ENCODE results near the gene INSC.

DNA sequence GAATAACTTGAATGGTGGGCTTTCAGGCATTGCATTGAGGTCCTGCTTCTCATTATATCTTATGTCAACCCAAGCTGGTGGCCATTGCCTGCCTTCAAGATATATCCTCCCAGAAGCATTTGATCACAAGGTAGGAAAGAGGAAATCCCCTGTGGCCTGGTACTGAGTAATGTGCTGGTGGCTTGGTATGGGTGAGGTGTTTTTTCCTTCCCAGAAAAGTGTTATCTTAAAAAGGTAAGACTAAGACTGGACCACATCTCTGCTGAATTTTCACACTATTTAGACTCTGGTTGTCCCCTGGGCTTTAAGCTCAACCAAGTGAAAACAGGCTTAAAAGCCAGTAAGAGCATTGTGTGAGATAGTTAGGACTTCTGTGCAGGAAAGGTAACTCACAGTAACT lies 3.7 kb downstream of the INSC start:
- TF ChIP-seq, protein P1, sequence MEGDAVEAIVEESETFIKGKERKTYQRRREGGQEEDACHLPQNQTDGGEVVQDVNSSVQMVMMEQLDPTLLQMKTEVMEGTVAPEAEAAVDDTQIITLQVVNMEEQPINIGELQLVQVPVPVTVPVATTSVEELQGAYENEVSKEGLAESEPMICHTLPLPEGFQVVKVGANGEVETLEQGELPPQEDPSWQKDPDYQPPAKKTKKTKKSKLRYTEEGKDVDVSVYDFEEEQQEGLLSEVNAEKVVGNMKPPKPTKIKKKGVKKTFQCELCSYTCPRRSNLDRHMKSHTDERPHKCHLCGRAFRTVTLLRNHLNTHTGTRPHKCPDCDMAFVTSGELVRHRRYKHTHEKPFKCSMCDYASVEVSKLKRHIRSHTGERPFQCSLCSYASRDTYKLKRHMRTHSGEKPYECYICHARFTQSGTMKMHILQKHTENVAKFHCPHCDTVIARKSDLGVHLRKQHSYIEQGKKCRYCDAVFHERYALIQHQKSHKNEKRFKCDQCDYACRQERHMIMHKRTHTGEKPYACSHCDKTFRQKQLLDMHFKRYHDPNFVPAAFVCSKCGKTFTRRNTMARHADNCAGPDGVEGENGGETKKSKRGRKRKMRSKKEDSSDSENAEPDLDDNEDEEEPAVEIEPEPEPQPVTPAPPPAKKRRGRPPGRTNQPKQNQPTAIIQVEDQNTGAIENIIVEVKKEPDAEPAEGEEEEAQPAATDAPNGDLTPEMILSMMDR (conservative IDR thresholded peaks at IDR 0.05) = no peak
- no peak for TF ChIP-seq ZFX (IDR thresholded peaks at IDR 0.05)
